H1 (cell line): ENCODE measurements around the gene NFATC1. TPM values are rescaled to one million over a fixed set of nuclear protein-coding genes. Genes with fewer than 3 reads are reported as not detected.

Experiments
- CTCF ChIA-PET: fragments of 300-600 bp; sonication (Branson Sonifier 250); formaldehyde crosslinking; loops from one replicate; lab custom pipeline; 2021; ENCODE audit not compliant: partially characterized antibody; lab: Charles Lee
- POLR2A ChIA-PET: fragments of 300-600 bp; sonication (Branson Sonifier 250); formaldehyde crosslinking; loops from one replicate; lab custom pipeline; 2021; ENCODE audit warnings: inconsistent platforms; ENCODE audit not compliant: partially characterized antibody; lab: Charles Lee
- DNase-seq, 2 experiments: peaks; one replicate each; pipeline versions ENCODE4 v3.0.0 to v3.0.0-alpha.2; 2010 to 2022; ENCODE audit warnings: low spot score in 2 of 2, low read depth in 1 of 2, mixed read lengths in 1 of 2
- FAIRE-seq: peaks from 2 replicates; lab custom pipeline; 2011; peaks lifted over from hg19 to GRCh38; lab: Jason Lieb, UNC
- H2AFZ ChIP-seq: 2 replicates; pipeline ENCODE4 v1.8.1; 2012; ENCODE audit warnings: low read length, inconsistent platforms
- H2AK5ac ChIP-seq: 2 replicates; pipeline ENCODE4 v1.6.1; 2013; ENCODE audit warnings: low read depth, low read length
- H2BK120ac ChIP-seq: replicated peaks from 2 replicates; pipeline ENCODE3; 2013; ENCODE audit warnings: low read depth, low read length, inconsistent platforms
- H2BK12ac ChIP-seq: 2 replicates; pipeline ENCODE4 v1.6.1; 2013; ENCODE audit warnings: low read depth, low read length
- H2BK15ac ChIP-seq: 2 replicates; pipeline ENCODE4 v1.6.1; 2013; ENCODE audit warnings: low read length
- H2BK20ac ChIP-seq: 2 replicates; pipeline ENCODE4 v1.6.1; 2013; ENCODE audit warnings: low read length
- H2BK5ac ChIP-seq: 2 replicates; pipeline ENCODE4 v1.6.1; 2013; ENCODE audit warnings: low read depth, low read length
- H3K14ac ChIP-seq: 2 replicates; pipeline ENCODE4 v1.6.1; 2013; ENCODE audit warnings: inconsistent platforms; ENCODE audit not compliant: insufficient read length
- H3K18ac ChIP-seq: 2 replicates; pipeline ENCODE4 v1.6.1; 2013; ENCODE audit warnings: low read length; ENCODE audit errors: extremely low read depth
- H3K23ac ChIP-seq: 2 replicates; pipeline ENCODE4 v1.6.1; 2013; ENCODE audit warnings: inconsistent platforms; ENCODE audit not compliant: insufficient read length
- H3K23me2 ChIP-seq: 2 replicates; pipeline ENCODE4 v1.6.1; 2013; ENCODE audit warnings: low read depth, low read length
- H3K27ac ChIP-seq: 2 replicates; pipeline ENCODE4 v1.6.1; 2011; ENCODE audit warnings: low read depth, low read length, inconsistent platforms
- H3K27me3 ChIP-seq, 4 experiments: replicated peaks in 1 of 4; 1 replicate in 1 of 4; 2 replicates in 3 of 4; pipeline versions ENCODE4 v1.6.1 to v1.8.1; 2011 to 2013; ENCODE audit warnings: low read length in 3 of 4, mild to moderate bottlenecking in 3 of 4, inconsistent platforms in 2 of 4, mixed read lengths in 2 of 4, moderate library complexity in 1 of 4; ENCODE audit not compliant: control insufficient read depth in 3 of 4, insufficient read depth in 3 of 4; ENCODE audit errors: extremely low read depth in 1 of 4
- H3K36me3 ChIP-seq, 4 experiments: 2 replicates each; pipeline versions ENCODE4 v1.6.1 to v1.8.1; 2011 to 2013; ENCODE audit warnings: mild to moderate bottlenecking in 4 of 4, low read length in 3 of 4, moderate library complexity in 2 of 4, control low read depth in 1 of 4, inconsistent platforms in 1 of 4; ENCODE audit not compliant: insufficient read depth in 4 of 4, control insufficient read depth in 2 of 4
- H3K4ac ChIP-seq: replicated peaks from 2 replicates; pipeline ENCODE3; 2013; ENCODE audit warnings: low read length, low read depth, mixed read lengths, inconsistent platforms; ENCODE audit not compliant: insufficient read length
- H3K4me1 ChIP-seq, 4 experiments: replicated peaks in 1 of 4; 1 replicate in 1 of 4; 2 replicates in 3 of 4; pipeline versions ENCODE4 v1.6.1 to v1.8.1; 2011 to 2013; ENCODE audit warnings: low read length in 3 of 4, inconsistent platforms in 2 of 4, mixed read lengths in 1 of 4; ENCODE audit not compliant: insufficient read depth in 4 of 4, control insufficient read depth in 3 of 4
- H3K4me2 ChIP-seq, 2 experiments: 2 replicates each; pipeline versions ENCODE4 v1.6.1 to v1.8.1; 2011 to 2013; ENCODE audit warnings: low read depth in 2 of 2, low read length in 2 of 2, control low read depth in 1 of 2, inconsistent platforms in 1 of 2, mild to moderate bottlenecking in 1 of 2; ENCODE audit not compliant: insufficient read depth in 1 of 2
- H3K4me3 ChIP-seq, 4 experiments: fragments of 200-600, 300-600 bp in 1 of 4; sonication (generic), shearing (Covaris generic), sonication (Bioruptor Twin) in 1 of 4; 2 replicates each; pipeline versions ENCODE4 v1.5.1 to v1.8.1; 2011 to 2016; ENCODE audit warnings: low read length in 4 of 4, low read depth in 3 of 4, control low read depth in 2 of 4, inconsistent platforms in 2 of 4, mild to moderate bottlenecking in 2 of 4, mixed read lengths in 1 of 4, moderate library complexity in 1 of 4; ENCODE audit not compliant: insufficient read depth in 2 of 4; ENCODE audit errors: extremely low read depth in 1 of 4
- H3K56ac ChIP-seq: replicated peaks from 2 replicates; pipeline ENCODE3; 2013; ENCODE audit warnings: low read depth, mild to moderate bottlenecking, mixed read lengths, low read length, inconsistent platforms; ENCODE audit not compliant: insufficient read length
- H3K79me1 ChIP-seq: 2 replicates; pipeline ENCODE4 v1.6.1; 2013; ENCODE audit warnings: low read depth, low read length, control low read depth
- H3K79me2 ChIP-seq, 2 experiments: 2 replicates each; pipeline versions ENCODE4 v1.6.1 to v1.8.1; 2012 to 2013; ENCODE audit warnings: low read length in 2 of 2, mild to moderate bottlenecking in 2 of 2, inconsistent platforms in 1 of 2; ENCODE audit not compliant: insufficient read depth in 2 of 2, control insufficient read depth in 1 of 2
- H3K9ac ChIP-seq, 4 experiments: replicated peaks in 1 of 4; 1 replicate in 1 of 4; 2 replicates in 3 of 4; pipeline versions ENCODE4 v1.6.1 to v1.8.1; 2011 to 2013; ENCODE audit warnings: low read depth in 3 of 4, low read length in 3 of 4, control low read depth in 2 of 4, mild to moderate bottlenecking in 2 of 4, moderate library complexity in 2 of 4, inconsistent platforms in 1 of 4; ENCODE audit errors: extremely low read depth in 1 of 4
- H3K9me3 ChIP-seq, 2 experiments: 2 replicates each; pipeline versions ENCODE4 v1.6.1 to v1.8.1; 2012 to 2013; ENCODE audit warnings: mild to moderate bottlenecking in 2 of 2, moderate library complexity in 2 of 2, control low read depth in 1 of 2, inconsistent platforms in 1 of 2, low read depth in 1 of 2, low read length in 1 of 2, mixed read lengths in 1 of 2; ENCODE audit not compliant: insufficient read depth in 2 of 2
- H4K20me1 ChIP-seq, 2 experiments: replicated peaks in 1 of 2; 2 replicates each; pipeline versions ENCODE3 to v1.8.1; 2011 to 2013; ENCODE audit warnings: inconsistent platforms in 2 of 2, low read length in 2 of 2, mild to moderate bottlenecking in 1 of 2; ENCODE audit not compliant: insufficient read depth in 2 of 2, control insufficient read depth in 1 of 2
- H4K5ac ChIP-seq: 2 replicates; pipeline ENCODE4 v1.6.1; 2013; ENCODE audit warnings: low read length, low read depth, mixed read lengths, inconsistent platforms; ENCODE audit not compliant: insufficient read length
- H4K8ac ChIP-seq: 2 replicates; pipeline ENCODE4 v1.8.0; 2013; ENCODE audit warnings: mild to moderate bottlenecking, moderate library complexity, low read length, inconsistent platforms; ENCODE audit not compliant: insufficient read depth; ENCODE audit errors: extremely low read depth
- H4K91ac ChIP-seq: replicated peaks from 2 replicates; pipeline ENCODE3; 2013; ENCODE audit warnings: low read length, mixed read lengths, inconsistent platforms; ENCODE audit not compliant: insufficient read length
- BRCA1 ChIP-seq: IDR thresholded peaks from 2 replicates; pipeline ENCODE4 v1.6.1; 2012; ENCODE audit warnings: low read depth, low read length, improper control_type of control experiment
- CHD2 ChIP-seq: IDR thresholded peaks from 2 replicates; pipeline ENCODE4 v1.6.1; 2012; ENCODE audit warnings: low read length, improper control_type of control experiment
- EP300 ChIP-seq, 2 experiments: IDR thresholded peaks; 1 replicate in 1 of 2; 2 replicates in 1 of 2; pipeline ENCODE4 v1.6.1; 2011 to 2012; ENCODE audit warnings: low read depth in 2 of 2, low read length in 2 of 2, mild to moderate bottlenecking in 2 of 2, borderline replicate concordance in 1 of 2, inconsistent platforms in 1 of 2, moderate library complexity in 1 of 2
- FOSL1 ChIP-seq: IDR thresholded peaks from 2 replicates; pipeline ENCODE4 v1.6.1; 2011; ENCODE audit warnings: mild to moderate bottlenecking, low read depth, low read length, moderate library complexity; ENCODE audit not compliant: insufficient read depth
- HDAC6 ChIP-seq: IDR thresholded peaks from one replicate; pipeline ENCODE4 v1.7.1; 2012; ENCODE audit warnings: low read depth, mild to moderate bottlenecking, inconsistent platforms, low read length, moderate library complexity
- POLR2AphosphoS5 ChIP-seq: IDR thresholded peaks from 2 replicates; pipeline ENCODE4 v1.6.1; 2011; ENCODE audit warnings: low read depth, low read length
- SIN3A ChIP-seq, 2 experiments: IDR thresholded peaks in 1 of 2; conservative IDR thresholded peaks in 1 of 2; 2 replicates each; pipeline ENCODE4 v1.6.1; 2011 to 2012; ENCODE audit warnings: low read length in 2 of 2, improper control_type of control experiment in 1 of 2, low read depth in 1 of 2, mild to moderate bottlenecking in 1 of 2
- SP1 ChIP-seq: IDR thresholded peaks from 2 replicates; pipeline ENCODE4 v1.6.1; 2011; ENCODE audit warnings: low read depth, low read length
- SRF ChIP-seq: IDR thresholded peaks from 2 replicates; pipeline ENCODE4 v1.6.1; 2011; ENCODE audit warnings: mild to moderate bottlenecking, low read depth, low read length, moderate library complexity
- WGBS, 2 experiments: shearing (Covaris generic) in 1 of 2; methylation state at CpG; one replicate each; pipeline versions ENCODE4 v1.1.6 to v1.1.7; 2013 to 2015; ENCODE audit warnings: low lambda C conversion rate in 2 of 2, mixed read lengths in 2 of 2, inconsistent platforms in 1 of 2, low coverage in 1 of 2, missing lambda C conversion rate in 1 of 2; ENCODE audit not compliant: insufficient replicate concordance in 2 of 2, insufficient coverage in 1 of 2, insufficient read length in 1 of 2; ENCODE audit errors: extremely low coverage in 1 of 2, missing lambda C conversion rate in 1 of 2; 5-methylcytosine and 5-hydroxymethylcytosine counted together
- polyA plus RNA-seq, 7 experiments: library from polyadenylated mRNA; depleted of rRNA in 3 of 7; stranded (reverse) in 5 of 7; unstranded in 2 of 7; fragments of >200 nt in 5 of 7; fragments of 200-250 nt in 2 of 7; gene quantifications; 1 replicate in 5 of 7; 2 replicates in 1 of 7; 4 replicates in 1 of 7; pipeline versions ENCODE4 v1.2.1 to v1.2.3, GENCODE V29; 2011 to 2013; ENCODE audit warnings: missing spikeins in 2 of 7, mixed read lengths in 2 of 7
- total RNA-seq: library from RNA; stranded (reverse); fragmentation: NEBNext Ultra II Directional; extraction: Animal tissue kit (Norgen Biotek cat#: 25700); gene quantifications from 2 replicates; pipeline ENCODE4 v1.2.1, GENCODE V29; 2021

Gene NFATC1
- total and polyA plus RNA-seq, 2 of the 8 experiments (the other 6 are each of a cell fraction or from before 2014, with no cell fraction given): 2.0 to 6.6 TPM

DNA sequence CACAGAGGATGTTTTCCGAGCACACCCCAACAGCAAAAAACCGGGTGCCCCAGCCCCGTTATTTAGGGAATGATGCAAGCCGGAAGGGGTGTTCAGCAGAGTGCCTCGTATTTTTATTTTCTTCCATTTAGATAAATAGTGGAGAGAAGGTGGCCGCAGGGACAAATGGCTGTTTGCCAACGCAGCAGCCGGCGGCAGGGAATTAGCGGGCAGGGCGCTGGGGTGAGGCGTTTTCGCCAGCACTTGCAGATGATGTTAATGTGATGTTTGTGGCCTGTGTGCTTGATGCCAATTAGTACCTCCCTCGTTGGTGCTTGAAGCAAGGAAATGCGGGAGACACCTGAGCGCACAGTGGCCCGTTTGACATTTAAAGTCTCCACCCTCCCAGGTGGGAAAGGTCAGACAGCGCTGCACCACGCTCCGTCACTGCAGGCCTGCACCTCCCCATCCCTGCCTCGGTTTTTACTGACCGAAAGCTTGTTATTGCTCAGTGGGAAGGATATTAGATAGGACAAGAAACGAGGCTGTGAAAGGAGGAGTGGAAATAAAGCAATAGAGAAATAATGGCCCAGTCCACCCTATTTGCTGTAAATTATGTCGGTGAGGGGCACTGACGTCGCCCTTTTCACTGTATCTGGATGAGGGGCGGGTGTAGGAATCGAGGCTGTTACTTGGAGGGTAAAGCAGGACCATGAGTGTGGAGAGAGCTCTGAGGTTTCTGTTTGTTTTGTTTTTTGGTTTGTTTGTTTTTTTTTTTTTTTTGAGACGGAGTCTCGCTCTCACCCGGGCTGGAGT is 39.1 kb downstream of the NFATC1 start:
- H4K20me1 ChIP-seq: peaks cover 0 to 2% of the 10 kb centered on the region in 2 experiments
- no peak overlapping the region for H4K91ac ChIP-seq
- 91% methylated on average over 31 of the region's 31 CpGs; no CpG with 5 or more reads in 1 of the 2 experiments for WGBS, 2 experiments
- no peak overlapping the region for H2AFZ ChIP-seq
- H2BK12ac ChIP-seq: no peak overlapping the region
- no peak overlapping the region for H4K8ac ChIP-seq
- no peak for FAIRE-seq
- no peaks in the 10 kb centered on the region for H3K27me3 ChIP-seq
- no peak overlapping the region for H3K27ac ChIP-seq
- H3K9ac ChIP-seq: no peak overlapping the region
- H3K9me3 ChIP-seq: no peaks in the 10 kb centered on the region
- no peak for DNase-seq
- no peak overlapping the region for H2AK5ac ChIP-seq
- ChIA-PET POLR2A (no interaction called here), CTCF (interaction anchor here (0.7 kb wide), 1 partner anchor 85 kb away, joined by 3 read pairs; no protein-coding TSS in a partner anchor)
- no peak overlapping the region for H2BK120ac ChIP-seq
- H3K4me3 ChIP-seq: no peak overlapping the region
- H3K4ac ChIP-seq: no peak overlapping the region
- TF ChIP-seq SIN3A (conservative IDR thresholded peaks at IDR 0.05 in 1 of 2, IDR thresholded peaks at IDR 0.05 in 1 of 2; ENCODE audit: low read depth in 1 of 2, low read length in 2 of 2): no peak
- no peak for TF ChIP-seq BRCA1
- no peak for TF ChIP-seq CHD2
- TF ChIP-seq EP300 (IDR thresholded peaks at IDR 0.05; ENCODE audit: borderline replicate concordance in 1 of 2, low read depth in 2 of 2, low read length in 2 of 2): no peak
- no peak for TF ChIP-seq POLR2AphosphoS5
- TF ChIP-seq FOSL1: no peak
- no peak for TF ChIP-seq SRF
- TF ChIP-seq HDAC6: no peak
- TF ChIP-seq SP1: no peak
- H3K4me1 ChIP-seq: no peaks in the 10 kb centered on the region
- H3K18ac ChIP-seq: no peak overlapping the region
- no peak overlapping the region for H3K14ac ChIP-seq
- peaks cover 3% of the 10 kb centered on the region; the same call in 1 of the 2 replicates for H3K79me1 ChIP-seq
- H4K5ac ChIP-seq: no peak overlapping the region
- H2BK5ac ChIP-seq: no peak overlapping the region
- H3K23me2 ChIP-seq: no peaks in the 10 kb centered on the region
- H3K79me2 ChIP-seq: no peaks in the 10 kb centered on the region
- H3K56ac ChIP-seq: no peak overlapping the region
- no peaks in the 10 kb centered on the region for H3K36me3 ChIP-seq
- no peak overlapping the region for H3K4me2 ChIP-seq
- no peak overlapping the region for H2BK15ac ChIP-seq
- no peak overlapping the region for H2BK20ac ChIP-seq
- H3K23ac ChIP-seq: no peak overlapping the region
